KMS-11 (cell line): ENCODE measurements around the gene CANX.

Experiments used
- H2AFZ ChIP-seq: fragments of 200-600 bp; sonication (generic); 2 replicates; pipeline ENCODE4 v1.6.1; 2016; ENCODE audit warnings: antibody characterized with exemption, mixed run types, low read depth
- H3K27ac ChIP-seq: fragments of 200-600 bp; sonication (generic); 2 replicates; pipeline ENCODE4 v1.6.1; 2016; ENCODE audit warnings: mild to moderate bottlenecking, mixed run types
- H3K27me3 ChIP-seq: fragments of 200-600 bp; sonication (generic); 2 replicates; pipeline ENCODE4 v1.6.1; 2017; ENCODE audit warnings: mild to moderate bottlenecking, low read depth, mixed run types, moderate library complexity; ENCODE audit not compliant: insufficient read depth
- H3K36me3 ChIP-seq: fragments of 200-600 bp; sonication (generic); 2 replicates; pipeline ENCODE4 v1.6.1; 2017; ENCODE audit warnings: mild to moderate bottlenecking, mixed run types; ENCODE audit not compliant: insufficient read depth
- H3K4me1 ChIP-seq: fragments of 200-600 bp; sonication (generic); 2 replicates; pipeline ENCODE4 v1.6.1; 2016; ENCODE audit warnings: mild to moderate bottlenecking, low read depth, mixed run types; ENCODE audit not compliant: poor library complexity, severe bottlenecking
- H3K4me2 ChIP-seq: fragments of 200-600 bp; sonication (generic); 2 replicates; pipeline ENCODE4 v1.7.0; 2016; ENCODE audit warnings: mild to moderate bottlenecking, mixed run types
- H3K4me3 ChIP-seq: fragments of 200-600 bp; sonication (generic); IDR thresholded peaks from 2 replicates; pipeline ENCODE4 v1.6.1; 2017; ENCODE audit warnings: low read depth, low read length, mixed read lengths; ENCODE audit not compliant: insufficient read depth
- H3K79me2 ChIP-seq: fragments of 200-600 bp; sonication (generic); 2 replicates; pipeline ENCODE4 v1.6.1; 2016; ENCODE audit warnings: low read depth, mixed run types; ENCODE audit not compliant: insufficient read depth
- H3K9ac ChIP-seq: fragments of 200-600 bp; sonication (generic); 2 replicates; pipeline ENCODE4 v1.6.1; 2016; ENCODE audit warnings: mild to moderate bottlenecking, mixed run types
- H4K20me1 ChIP-seq: fragments of 200-600 bp; sonication (generic); 2 replicates; pipeline ENCODE4 v1.6.1; 2016; ENCODE audit warnings: mild to moderate bottlenecking, mixed run types; ENCODE audit not compliant: insufficient read depth
- CTCF ChIP-seq: fragments of 200-600 bp; sonication (generic); conservative IDR thresholded peaks from 2 replicates; pipeline ENCODE4 v1.6.1; 2017; ENCODE audit warnings: low read depth, mild to moderate bottlenecking, antibody characterized with exemption, low read length, moderate library complexity, mixed read lengths

Gene CANX

GRCh38 chr5:179753971-179754370 lies 55.2 kb downstream of the CANX start:
- H3K36me3 ChIP-seq, result no peaks in the 10 kb centered on the region
- H3K27me3 ChIP-seq, result no peaks in the 10 kb centered on the region
- H3K4me1 ChIP-seq, result peaks cover under 1% of the 10 kb centered on the region
- no peak overlapping the region for H3K4me2 ChIP-seq
- H3K4me3 ChIP-seq, result no peak overlapping the region
- peaks cover 29% of the 10 kb centered on the region; the same call in 1 of the 2 replicates for H3K79me2 ChIP-seq
- no peak overlapping the region for H3K27ac ChIP-seq
- no peaks in the 10 kb centered on the region for H4K20me1 ChIP-seq
- TF ChIP-seq CTCF, result no peak
- no peak overlapping the region for H3K9ac ChIP-seq
- no peak overlapping the region for H2AFZ ChIP-seq

- TF ChIP-seq CTCF, result no peak
- Histone ChIP-seq H3K36me3 (no peaks in the 10 kb centered on the region), H3K27ac (no peak overlapping the region), H3K79me2 (peaks cover 40% of the 10 kb centered on the region; the same call in 1 of the 2 replicates), H3K9ac (no peak overlapping the region), H3K4me2 (no peak overlapping the region), H2AFZ (no peak overlapping the region), H3K4me3 (no peak overlapping the region), H3K27me3 (no peaks in the 10 kb centered on the region), H3K4me1 (peaks cover 11% of the 10 kb centered on the region), H4K20me1 (no peaks in the 10 kb centered on the region)
Measured at GRCh38 chr5:179755022-179755421, 56.3 kb downstream of the CANX start.

- H3K4me2 ChIP-seq, result no peak overlapping the region
- H4K20me1 ChIP-seq, result no peaks in the 10 kb centered on the region
- H2AFZ ChIP-seq, result no peak overlapping the region
- H3K27me3 ChIP-seq, result no peaks in the 10 kb centered on the region
- no peak overlapping the region for H3K27ac ChIP-seq
- no peak overlapping the region for H3K4me3 ChIP-seq
- peaks cover 27% of the 10 kb centered on the region for H3K4me1 ChIP-seq
- peaks cover 32% of the 10 kb centered on the region; the same call in 1 of the 2 replicates for H3K79me2 ChIP-seq
- H3K9ac ChIP-seq, result no peak overlapping the region
- TF ChIP-seq CTCF, result no peak
- no peaks in the 10 kb centered on the region for H3K36me3 ChIP-seq
Measured at GRCh38 chr5:179758955-179759354, 60.2 kb downstream of the CANX start.

- no peaks in the 10 kb centered on the region for H4K20me1 ChIP-seq
- no peak overlapping the region for H3K9ac ChIP-seq
- H3K27ac ChIP-seq, result no peak overlapping the region
- H3K4me3 ChIP-seq, result no peak overlapping the region
- peaks cover 27% of the 10 kb centered on the region for H3K4me1 ChIP-seq
- no peaks in the 10 kb centered on the region for H3K27me3 ChIP-seq
- H3K79me2 ChIP-seq, result peaks cover 24% of the 10 kb centered on the region; the same call in 1 of the 2 replicates
- H3K36me3 ChIP-seq, result no peaks in the 10 kb centered on the region
- no peak overlapping the region for H3K4me2 ChIP-seq
- TF ChIP-seq CTCF, result no peak
- H2AFZ ChIP-seq, result no peak overlapping the region
Measured at GRCh38 chr5:179759581-179760551, 61.1 kb downstream of the CANX start.
